Activated CD8-positive, alpha-beta memory T cell treated with anti-CD3 and anti-CD28 coated beads, Interleukin-2, amount 50 U/mL, for 1 hour (primary cell): Measurements from ENCODE around the gene ADAMTS14.
"Not testable (repeated sequence)": the region's sequence is repeated elsewhere in the genome, so short reads cannot be mapped to it uniquely, and the experiment has no call there.

ENCODE experiments used
- DNase-seq: peaks from one replicate; pipeline ENCODE4 v3.0.0-alpha.2; 2020; ENCODE audit errors: extremely low read depth

Gene ADAMTS14

DNA sequence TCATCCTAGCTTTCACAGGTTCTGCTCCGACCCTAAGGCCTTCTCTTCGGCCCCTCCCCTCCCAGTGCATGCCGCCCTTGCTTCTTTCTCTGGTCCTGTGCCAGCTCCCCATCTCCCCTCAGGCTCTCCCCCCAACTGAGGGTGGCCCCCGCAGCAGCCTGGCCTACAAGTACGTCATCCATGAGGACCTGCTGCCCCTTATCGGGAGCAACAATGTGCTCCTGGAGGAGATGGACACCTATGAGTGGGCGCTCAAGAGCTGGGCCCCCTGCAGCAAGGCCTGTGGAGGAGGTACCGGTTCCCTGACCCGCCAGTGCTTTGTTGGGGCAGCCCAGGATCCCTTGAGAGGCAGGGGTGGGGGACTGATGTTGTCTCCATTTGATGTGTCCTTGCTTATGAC is 79.0 kb downstream of the ADAMTS14 start:
- DNase-seq: no peak

DNA sequence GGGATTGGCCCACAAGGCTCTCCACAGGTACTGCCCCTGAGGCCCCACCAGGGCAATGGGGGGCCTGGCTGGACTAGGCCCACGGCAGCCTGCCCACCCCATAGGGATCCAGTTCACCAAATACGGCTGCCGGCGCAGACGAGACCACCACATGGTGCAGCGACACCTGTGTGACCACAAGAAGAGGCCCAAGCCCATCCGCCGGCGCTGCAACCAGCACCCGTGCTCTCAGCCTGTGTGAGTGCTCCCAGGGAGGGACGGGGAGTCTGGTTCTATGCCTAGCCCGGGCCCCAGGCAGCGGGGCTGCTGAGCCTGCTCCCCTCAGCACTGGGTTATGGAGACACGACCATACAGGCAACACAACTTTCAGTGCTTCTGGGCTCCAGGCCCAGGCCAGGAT is 79.7 kb downstream of the ADAMTS14 start:
- no peak for DNase-seq

- DNase-seq: no peak
Measured at GRCh38 chr10:70752571-70752970, 80.3 kb downstream of the ADAMTS14 start.

DNA sequence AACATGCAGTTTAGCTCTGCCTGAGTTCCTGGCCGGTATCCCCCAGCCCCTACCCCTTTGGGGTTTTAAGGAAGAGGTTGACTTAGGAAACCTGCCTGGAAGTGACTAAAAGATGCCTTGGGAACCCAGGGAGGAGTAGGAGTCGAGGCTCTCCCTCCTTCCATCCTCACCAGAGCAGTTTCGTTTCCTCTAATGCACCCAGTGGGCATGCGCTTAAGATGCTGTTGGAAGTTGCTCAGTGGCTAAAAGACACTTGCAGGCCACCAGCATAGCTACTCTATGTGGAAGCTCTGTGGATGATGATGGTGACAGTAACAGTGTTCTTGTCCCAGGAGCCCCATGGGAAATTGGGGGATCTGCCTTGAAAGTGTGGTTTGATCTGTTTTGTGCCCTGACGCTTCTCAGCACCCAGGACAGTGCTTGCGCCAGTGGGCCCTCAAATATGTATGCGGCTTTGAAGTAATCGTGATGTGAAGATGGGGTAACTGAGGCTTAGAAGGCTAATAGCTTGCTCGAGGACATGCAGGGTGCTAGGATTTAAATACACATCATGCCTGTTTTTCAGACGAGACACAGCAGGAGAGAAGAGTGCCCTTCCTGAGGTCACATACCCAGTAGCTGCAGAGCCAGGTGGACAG is 80.8 kb downstream of the ADAMTS14 start:
- no peak for DNase-seq

GRCh38 chr10:70753841-70754621 is 81.7 kb downstream of the ADAMTS14 start:
- no peak for DNase-seq

DNA sequence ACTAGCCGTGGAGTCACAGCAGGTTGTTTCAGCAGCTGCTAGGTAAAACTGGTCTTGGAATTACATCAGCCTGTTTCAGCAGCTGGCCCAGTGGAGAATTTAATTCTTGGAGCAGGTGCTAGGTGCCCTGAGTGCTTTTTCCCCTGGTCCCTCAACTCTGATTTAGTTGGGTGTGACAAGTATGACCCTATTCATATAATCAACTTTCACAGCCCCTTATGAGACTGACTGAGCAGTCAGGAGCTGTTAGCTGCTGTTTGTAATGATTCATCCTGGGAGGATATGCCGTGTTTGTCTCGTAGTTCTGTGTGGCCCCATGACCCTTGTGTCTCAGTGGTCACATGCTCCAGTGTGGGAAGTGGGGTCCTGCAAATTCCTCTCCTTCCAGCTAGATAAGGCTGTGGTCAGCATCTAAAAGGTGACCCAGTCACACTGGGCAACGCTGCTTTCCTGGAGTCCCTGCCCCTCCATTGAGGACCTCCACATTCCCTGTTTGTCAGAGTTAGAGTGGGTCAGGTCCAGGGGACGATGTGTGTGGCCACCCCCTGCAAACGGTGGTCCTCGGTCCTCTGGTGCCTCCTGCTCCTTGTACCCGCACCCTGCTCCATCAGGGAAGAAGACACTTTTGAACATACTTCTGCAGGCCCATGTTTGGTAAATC is 84.5 kb downstream of the ADAMTS14 start:
- no peak for DNase-seq

GRCh38 chr10:70757856-70758255 is 85.5 kb downstream of the ADAMTS14 start:
- DNase-seq: no peak

- DNase-seq: peak; percentile 30
Measured at GRCh38 chr10:70758757-70759514, 86.6 kb downstream of the ADAMTS14 start.

DNA sequence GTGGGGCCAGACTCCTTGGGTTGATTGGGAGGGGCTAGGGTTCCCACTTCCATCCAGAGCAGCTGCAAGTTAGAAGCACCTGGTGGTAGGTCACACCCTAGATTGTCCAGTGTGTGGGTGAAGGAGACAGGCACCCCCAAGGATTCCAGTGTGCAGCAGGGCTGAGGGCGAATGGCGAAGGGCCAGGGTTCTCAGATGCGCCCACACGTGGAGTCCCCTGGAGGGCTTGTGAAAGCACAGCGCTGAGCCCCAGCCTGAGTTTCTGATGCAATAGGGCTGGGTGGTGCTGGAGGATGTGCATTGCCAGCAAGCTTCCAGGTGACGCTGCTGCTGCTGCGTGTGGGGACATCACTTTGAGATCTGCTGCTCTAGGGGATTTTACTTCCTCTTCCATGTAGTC is 87.5 kb downstream of the ADAMTS14 start:
- no peak for DNase-seq

DNA sequence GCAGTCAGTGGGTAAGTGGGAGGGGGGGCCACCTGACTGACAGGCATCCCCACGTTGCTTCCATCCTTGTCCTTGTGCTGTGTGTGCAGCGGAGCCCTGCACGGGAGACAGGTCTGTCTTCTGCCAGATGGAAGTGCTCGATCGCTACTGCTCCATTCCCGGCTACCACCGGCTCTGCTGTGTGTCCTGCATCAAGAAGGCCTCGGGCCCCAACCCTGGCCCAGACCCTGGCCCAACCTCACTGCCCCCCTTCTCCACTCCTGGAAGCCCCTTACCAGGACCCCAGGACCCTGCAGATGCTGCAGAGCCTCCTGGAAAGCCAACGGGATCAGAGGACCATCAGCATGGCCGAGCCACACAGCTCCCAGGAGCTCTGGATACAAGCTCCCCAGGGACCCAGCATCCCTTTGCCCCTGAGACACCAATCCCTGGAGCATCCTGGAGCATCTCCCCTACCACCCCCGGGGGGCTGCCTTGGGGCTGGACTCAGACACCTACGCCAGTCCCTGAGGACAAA is 88.0 kb downstream of the ADAMTS14 start:
- DNase-seq: no peak

DNA sequence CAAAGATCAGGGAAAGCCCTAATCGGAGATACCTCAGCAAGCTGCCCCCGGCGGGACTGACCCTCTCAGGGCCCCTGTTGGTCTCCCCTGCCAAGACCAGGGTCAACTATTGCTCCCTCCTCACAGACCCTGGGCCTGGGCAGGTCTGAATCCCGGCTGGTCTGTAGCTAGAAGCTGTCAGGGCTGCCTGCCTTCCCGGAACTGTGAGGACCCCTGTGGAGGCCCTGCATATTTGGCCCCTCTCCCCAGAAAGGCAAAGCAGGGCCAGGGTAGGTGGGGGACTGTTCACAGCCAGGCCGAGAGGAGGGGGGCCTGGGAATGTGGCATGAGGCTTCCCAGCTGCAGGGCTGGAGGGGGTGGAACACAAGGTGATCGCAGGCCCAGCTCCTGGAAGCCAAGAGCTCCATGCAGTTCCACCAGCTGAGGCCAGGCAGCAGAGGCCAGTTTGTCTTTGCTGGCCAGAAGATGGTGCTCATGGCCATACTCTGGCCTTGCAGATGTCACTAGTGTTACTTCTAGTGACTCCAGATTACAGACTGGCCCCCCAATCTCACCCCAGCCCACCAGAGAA is 88.8 kb downstream of the ADAMTS14 start:
- DNase-seq: no peak

- no peak for DNase-seq
Measured at GRCh38 chr10:70761727-70762350, 89.5 kb downstream of the ADAMTS14 start.

GRCh38 chr10:70762441-70763175 is 90.3 kb downstream of the ADAMTS14 start:
- DNase-seq: no peak

DNA sequence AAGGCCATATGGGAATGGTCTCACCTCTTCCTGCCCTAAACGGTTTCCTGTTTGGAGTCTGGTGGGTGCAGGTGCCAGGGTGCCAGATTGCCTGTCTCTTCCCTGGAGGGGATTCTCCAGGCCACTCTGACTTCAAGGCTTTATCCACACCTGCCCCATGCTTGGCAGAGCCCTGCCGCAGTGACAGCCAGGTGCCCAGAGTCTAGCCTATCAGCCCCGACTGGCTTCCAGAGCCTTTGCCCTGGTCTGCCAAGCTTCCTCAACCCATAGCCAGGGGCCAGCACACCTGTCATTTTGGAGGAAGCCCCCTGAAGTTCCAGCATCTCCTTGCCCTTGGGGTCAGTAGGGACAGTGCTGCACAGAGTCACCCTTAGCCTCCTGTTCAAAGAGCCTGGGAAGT is 91.3 kb downstream of the ADAMTS14 start:
- no peak for DNase-seq

GRCh38 chr10:70765794-70766594 is 93.7 kb downstream of the ADAMTS14 start:
- DNase-seq: no peak

DNA sequence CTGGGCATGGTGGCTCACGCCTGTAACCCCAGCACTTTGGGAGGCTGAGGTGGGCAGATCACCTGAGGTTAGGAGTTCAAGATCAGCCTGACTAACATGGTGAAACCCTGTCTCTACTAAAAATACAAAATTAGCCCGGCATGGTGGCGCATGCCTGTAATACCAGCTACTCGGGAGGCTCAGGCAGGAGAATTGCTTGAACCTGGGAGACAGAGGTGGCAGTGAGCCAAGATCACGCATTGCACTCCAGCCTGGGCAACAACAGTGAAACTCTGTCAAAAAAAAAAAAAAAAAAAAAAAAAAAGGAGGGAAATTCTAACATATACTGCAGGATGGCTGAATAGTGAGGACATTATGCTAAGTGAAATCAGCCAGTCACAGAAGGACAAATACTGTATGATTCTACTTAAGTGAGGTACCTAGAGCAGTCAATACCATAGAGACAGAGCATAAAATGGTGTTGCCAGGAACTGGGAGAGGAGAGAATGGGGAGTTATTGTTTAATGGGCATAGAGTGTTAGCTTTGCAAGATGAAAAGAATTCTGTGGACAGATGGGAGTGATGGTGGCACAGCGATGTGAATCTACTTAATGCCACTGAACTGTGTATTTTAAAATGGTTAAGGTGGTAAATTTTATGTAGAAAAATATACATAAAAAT is 95.8 kb downstream of the ADAMTS14 start:
- DNase-seq: not testable (repeated sequence)

DNA sequence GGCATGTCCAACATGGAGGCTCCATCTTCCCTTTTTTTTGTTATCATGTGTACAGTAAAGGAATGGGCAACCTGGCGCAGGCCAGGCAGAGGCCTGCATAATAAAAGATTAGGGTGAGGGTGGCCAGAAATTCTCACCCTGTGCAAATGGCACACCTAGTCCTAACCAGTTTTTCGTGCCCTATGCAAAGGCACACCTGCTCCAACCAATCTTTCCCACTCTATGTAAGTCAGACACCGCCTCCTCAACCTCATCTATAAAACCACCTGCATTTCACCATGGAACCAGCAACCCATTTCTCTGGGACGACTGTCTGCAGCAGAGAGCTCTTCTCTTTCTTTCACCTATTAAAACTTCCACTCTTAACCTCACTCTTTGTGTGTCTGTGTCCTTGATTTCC is 96.8 kb downstream of the ADAMTS14 start:
- DNase-seq: no peak

GRCh38 chr10:70770001-70770400 is 97.7 kb downstream of the ADAMTS14 start:
- no peak for DNase-seq

DNA sequence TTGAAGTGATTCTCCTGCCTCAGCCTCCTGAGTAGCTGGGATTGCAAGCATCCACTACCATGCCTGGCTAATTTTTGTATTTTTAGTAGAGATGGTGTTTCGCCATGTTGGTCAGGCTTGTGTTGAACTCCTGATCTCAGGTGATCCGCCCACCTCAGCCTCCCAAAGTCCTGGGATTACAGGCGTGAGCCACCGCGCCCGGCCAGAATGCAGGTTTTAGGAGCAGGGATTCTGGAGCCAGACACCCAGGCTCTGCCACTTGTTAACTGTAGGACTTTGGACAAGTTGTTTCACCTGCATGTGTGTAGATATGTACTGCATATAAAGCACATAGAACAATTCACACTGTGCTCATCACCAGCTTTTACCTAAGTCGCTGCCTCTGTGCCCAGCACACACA is 98.2 kb downstream of the ADAMTS14 start:
- DNase-seq: not testable (repeated sequence)
